ENCODE data around the gene ARMH4.

ARMH4 gene

GRCh38 chr14:58096731-58097130 lies 55.3 kb downstream of the ARMH4 start:
- no peak for DNase-seq

GRCh38 chr14:58091883-58092630 lies 60.0 kb downstream of the ARMH4 start:
- no peak for DNase-seq

- DNase-seq: no peak
These were observed 62.4 kb downstream of the ARMH4 start for GRCh38 chr14:58089612-58090011.

- no peak for DNase-seq
These were observed 63.1 kb downstream of the ARMH4 start for GRCh38 chr14:58088961-58089360.

GRCh38 chr14:58085877-58086276 lies 66.1 kb downstream of the ARMH4 start:
- DNase-seq: no peak

- DNase-seq: peak; percentile 95
These were observed 69.4 kb downstream of the ARMH4 start for GRCh38 chr14:58082491-58083098.

- peak; percentile 46 for DNase-seq
These were observed 70.0 kb downstream of the ARMH4 start for GRCh38 chr14:58082011-58082410.

- peak; percentile 20 for DNase-seq
These were observed 73.5 kb downstream of the ARMH4 start for GRCh38 chr14:58078471-58078870.

GRCh38 chr14:58078068-58078467 lies 73.9 kb downstream of the ARMH4 start:
- DNase-seq: peak; percentile 89

GRCh38 chr14:58077621-58078020 lies 74.4 kb downstream of the ARMH4 start:
- peak; percentile 68 for DNase-seq

GRCh38 chr14:58073516-58073915 lies 78.5 kb downstream of the ARMH4 start:
- no peak for DNase-seq

GRCh38 chr14:58072288-58073071 lies 79.5 kb downstream of the ARMH4 start:
- peak; percentile 67 for DNase-seq

GRCh38 chr14:58071341-58071740 lies 80.7 kb downstream of the ARMH4 start:
- DNase-seq: no peak

- DNase-seq: no peak
These were observed 83.7 kb downstream of the ARMH4 start for GRCh38 chr14:58068306-58068705.

- DNase-seq: no peak
These were observed 85.9 kb downstream of the ARMH4 start for GRCh38 chr14:58066115-58066514.

GRCh38 chr14:58061581-58061980 lies 90.4 kb downstream of the ARMH4 start:
- DNase-seq: no peak

- no peak for DNase-seq
These were observed 91.1 kb downstream of the ARMH4 start for GRCh38 chr14:58060898-58061297.

GRCh38 chr14:58060077-58060476 lies 91.9 kb downstream of the ARMH4 start:
- DNase-seq: peak; percentile 13

- peak; percentile 57 for DNase-seq
These were observed 92.9 kb downstream of the ARMH4 start for GRCh38 chr14:58059126-58059525.

- DNase-seq: no peak
These were observed 96.5 kb downstream of the ARMH4 start for GRCh38 chr14:58055497-58056010.

GRCh38 chr14:58054100-58054499 lies 97.9 kb downstream of the ARMH4 start:
- DNase-seq: no peak

GRCh38 chr14:58048219-58048618 lies 103.8 kb downstream of the ARMH4 start:
- no peak for DNase-seq

- DNase-seq: no peak
These were observed 124.1 kb downstream of the ARMH4 start for GRCh38 chr14:58027904-58028303.
